Measurements from ENCODE around the gene FANCC.

Gene FANCC

GRCh38 chr9:95171001-95171400, 146.5 kb downstream of the FANCC start:
- Histone ChIP-seq H3K4me1 (ENCODE audit: control insufficient read depth in 5 of 5, insufficient read depth in 5 of 5, low read length in 5 of 5) (peaks cover 0 to 6% (median 0%) of the 10 kb centered on the region in 5 donors), H3K9me3 (ENCODE audit: control insufficient read depth in 5 of 5, low read length in 5 of 5) (no peaks in the 10 kb centered on the region), H3K27ac (ENCODE audit: low read depth, low read length) (no peak overlapping the region), H3K9ac (ENCODE audit: low read length in 5 of 5) (no peak overlapping the region), H3K36me3 (ENCODE audit: control insufficient read depth in 5 of 5, insufficient read depth in 5 of 5, low read length in 5 of 5) (no peaks in the 10 kb centered on the region), H3K27me3 (ENCODE audit: control insufficient read depth in 5 of 5, insufficient read depth in 4 of 5, low read length in 5 of 5) (no peaks in the 10 kb centered on the region), H3K4me3 (ENCODE audit: low read depth in 1 of 5, low read length in 5 of 5) (no peak overlapping the region)

- H3K27ac ChIP-seq (ENCODE audit: low read depth, low read length): no peak overlapping the region
- peaks cover 0 to 2% (median 0%) of the 10 kb centered on the region in 5 donors for H3K9me3 ChIP-seq (ENCODE audit: control insufficient read depth in 5 of 5, low read length in 5 of 5)
- H3K27me3 ChIP-seq (ENCODE audit: control insufficient read depth in 5 of 5, insufficient read depth in 4 of 5, low read length in 5 of 5): no peaks in the 10 kb centered on the region
- no peak overlapping the region for H3K9ac ChIP-seq (ENCODE audit: low read length in 5 of 5)
- H3K4me1 ChIP-seq (ENCODE audit: control insufficient read depth in 5 of 5, insufficient read depth in 5 of 5, low read length in 5 of 5): peaks cover 0 to 6% (median 5%) of the 10 kb centered on the region in 5 donors
- no peaks in the 10 kb centered on the region for H3K36me3 ChIP-seq (ENCODE audit: control insufficient read depth in 5 of 5, insufficient read depth in 5 of 5, low read length in 5 of 5)
- no peak overlapping the region for H3K4me3 ChIP-seq (ENCODE audit: low read depth in 1 of 5, low read length in 5 of 5)
Observed at GRCh38 chr9:95167998-95168397, 149.5 kb downstream of the FANCC start.

DNA sequence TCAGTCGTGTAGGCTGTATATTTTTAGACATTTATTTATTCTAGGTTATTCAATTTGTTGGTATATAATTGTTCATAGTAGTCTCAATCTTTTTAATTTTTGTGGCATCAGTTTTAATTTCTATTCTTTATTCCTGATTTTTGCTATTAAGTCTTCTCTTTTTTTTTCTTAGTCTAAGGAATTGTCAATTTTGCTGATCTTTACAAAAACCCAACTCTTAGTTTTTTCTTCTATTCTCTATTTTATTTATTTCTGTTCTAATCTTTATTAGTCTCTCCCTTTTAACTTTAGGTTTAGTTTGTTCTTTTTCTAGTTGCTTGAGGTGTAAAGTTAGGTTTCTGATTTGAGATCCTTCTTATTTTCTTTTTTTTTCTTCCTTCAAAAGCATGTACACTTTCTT, 152.5 kb downstream of the FANCC start:
- Histone ChIP-seq H3K27ac (ENCODE audit: low read depth, low read length) (no peak overlapping the region), H3K9me3 (ENCODE audit: control insufficient read depth in 5 of 5, low read length in 5 of 5) (peaks cover 0 to 2% (median 0%) of the 10 kb centered on the region in 5 donors), H3K4me1 (ENCODE audit: control insufficient read depth in 5 of 5, insufficient read depth in 5 of 5, low read length in 5 of 5) (peaks cover 0 to 6% (median 0%) of the 10 kb centered on the region in 5 donors), H3K4me3 (ENCODE audit: low read depth in 1 of 5, low read length in 5 of 5) (no peak overlapping the region), H3K27me3 (ENCODE audit: control insufficient read depth in 5 of 5, insufficient read depth in 4 of 5, low read length in 5 of 5) (no peaks in the 10 kb centered on the region), H3K36me3 (ENCODE audit: control insufficient read depth in 5 of 5, insufficient read depth in 5 of 5, low read length in 5 of 5) (no peaks in the 10 kb centered on the region), H3K9ac (ENCODE audit: low read length in 5 of 5) (no peak overlapping the region)

GRCh38 chr9:95157481-95158151, 159.9 kb downstream of the FANCC start:
- H3K27me3 ChIP-seq (ENCODE audit: control insufficient read depth in 5 of 5, insufficient read depth in 4 of 5, low read length in 5 of 5): no peaks in the 10 kb centered on the region
- no peak overlapping the region for H3K4me3 ChIP-seq (ENCODE audit: low read depth in 1 of 5, low read length in 5 of 5)
- H3K9me3 ChIP-seq (ENCODE audit: control insufficient read depth in 5 of 5, low read length in 5 of 5): no peaks in the 10 kb centered on the region
- no peak overlapping the region for H3K9ac ChIP-seq (ENCODE audit: low read length in 5 of 5)
- no peak overlapping the region for H3K27ac ChIP-seq (ENCODE audit: low read depth, low read length)
- H3K36me3 ChIP-seq (ENCODE audit: control insufficient read depth in 5 of 5, insufficient read depth in 5 of 5, low read length in 5 of 5): no peaks in the 10 kb centered on the region
- peaks cover 0 to 11% (median 10%) of the 10 kb centered on the region in 5 donors for H3K4me1 ChIP-seq (ENCODE audit: control insufficient read depth in 5 of 5, insufficient read depth in 5 of 5, low read length in 5 of 5)

- no peak overlapping the region for H3K4me3 ChIP-seq (ENCODE audit: low read depth in 1 of 5, low read length in 5 of 5)
- no peak overlapping the region for H3K27ac ChIP-seq (ENCODE audit: low read depth, low read length)
- no peaks in the 10 kb centered on the region for H3K36me3 ChIP-seq (ENCODE audit: control insufficient read depth in 5 of 5, insufficient read depth in 5 of 5, low read length in 5 of 5)
- no peaks in the 10 kb centered on the region for H3K27me3 ChIP-seq (ENCODE audit: control insufficient read depth in 5 of 5, insufficient read depth in 4 of 5, low read length in 5 of 5)
- peaks cover 0 to 11% (median 10%) of the 10 kb centered on the region in 5 donors for H3K4me1 ChIP-seq (ENCODE audit: control insufficient read depth in 5 of 5, insufficient read depth in 5 of 5, low read length in 5 of 5)
- H3K9me3 ChIP-seq (ENCODE audit: control insufficient read depth in 5 of 5, low read length in 5 of 5): no peaks in the 10 kb centered on the region
- H3K9ac ChIP-seq (ENCODE audit: low read length in 5 of 5): no peak overlapping the region
Observed at GRCh38 chr9:95156074-95156473, 161.4 kb downstream of the FANCC start.

DNA sequence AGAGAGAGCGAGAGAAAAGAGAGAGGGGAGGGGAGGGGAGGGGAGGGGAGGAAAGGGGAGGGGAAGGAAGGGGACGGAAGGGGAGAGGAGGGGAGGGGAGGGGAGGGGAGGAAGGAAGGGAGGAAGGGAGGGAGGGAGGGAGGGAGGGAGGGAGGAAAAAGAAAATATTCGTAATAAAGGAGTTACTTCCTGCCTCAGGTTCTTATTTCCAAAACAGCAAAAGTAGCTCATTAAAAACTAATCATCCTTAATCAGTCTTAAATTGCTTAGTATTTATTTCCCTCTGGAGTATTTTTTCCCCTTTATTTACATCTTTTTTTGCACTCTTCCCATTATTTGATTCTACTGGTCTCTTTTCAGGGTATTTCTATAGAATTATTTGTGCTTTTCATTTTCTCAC, 162.3 kb downstream of the FANCC start:
- no peaks in the 10 kb centered on the region for H3K9me3 ChIP-seq (ENCODE audit: control insufficient read depth in 5 of 5, low read length in 5 of 5)
- H3K27ac ChIP-seq (ENCODE audit: low read depth, low read length): no peak overlapping the region
- no peaks in the 10 kb centered on the region for H3K36me3 ChIP-seq (ENCODE audit: control insufficient read depth in 5 of 5, insufficient read depth in 5 of 5, low read length in 5 of 5)

GRCh38 chr9:95150903-95151302, 166.6 kb downstream of the FANCC start:
- no peak overlapping the region for H3K9ac ChIP-seq (ENCODE audit: low read length in 5 of 5)
- no peaks in the 10 kb centered on the region for H3K4me1 ChIP-seq (ENCODE audit: control insufficient read depth in 5 of 5, insufficient read depth in 5 of 5, low read length in 5 of 5)
- no peaks in the 10 kb centered on the region for H3K9me3 ChIP-seq (ENCODE audit: control insufficient read depth in 5 of 5, low read length in 5 of 5)
- H3K4me3 ChIP-seq (ENCODE audit: low read depth in 1 of 5, low read length in 5 of 5): no peak overlapping the region
- H3K36me3 ChIP-seq (ENCODE audit: control insufficient read depth in 5 of 5, insufficient read depth in 5 of 5, low read length in 5 of 5): no peaks in the 10 kb centered on the region
- no peak overlapping the region for H3K27ac ChIP-seq (ENCODE audit: low read depth, low read length)
- no peaks in the 10 kb centered on the region for H3K27me3 ChIP-seq (ENCODE audit: control insufficient read depth in 5 of 5, insufficient read depth in 4 of 5, low read length in 5 of 5)

More for the DNA sequence above, 162.3 kb downstream of the FANCC start:
- H3K4me3 ChIP-seq (ENCODE audit: low read depth in 1 of 5, low read length in 5 of 5): no peak overlapping the region
- H3K4me1 ChIP-seq (ENCODE audit: control insufficient read depth in 5 of 5, insufficient read depth in 5 of 5, low read length in 5 of 5): peaks cover 0 to 11% (median 10%) of the 10 kb centered on the region in 5 donors
- H3K9ac ChIP-seq (ENCODE audit: low read length in 5 of 5): no peak overlapping the region
- H3K27me3 ChIP-seq (ENCODE audit: control insufficient read depth in 5 of 5, insufficient read depth in 4 of 5, low read length in 5 of 5): no peaks in the 10 kb centered on the region

DNA sequence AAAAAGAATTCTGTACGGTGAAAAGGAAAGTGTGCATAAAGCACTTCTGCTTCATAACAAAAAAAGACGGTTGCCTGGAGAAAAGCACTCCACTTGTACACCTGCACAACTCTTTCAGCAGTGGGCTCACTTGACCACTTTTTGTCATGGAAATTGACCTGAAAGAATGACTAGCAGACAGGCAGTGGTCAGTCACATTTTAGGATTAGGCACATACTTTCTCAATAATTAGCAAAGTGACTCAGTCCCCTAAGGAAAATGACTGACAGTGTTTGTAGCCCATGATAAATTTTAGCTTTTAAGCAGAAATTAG, 169.3 kb downstream of the FANCC start:
- no peak overlapping the region for H3K27ac ChIP-seq (ENCODE audit: low read depth, low read length)
- H3K9ac ChIP-seq (ENCODE audit: low read length in 5 of 5): no peak overlapping the region
- H3K4me1 ChIP-seq (ENCODE audit: control insufficient read depth in 5 of 5, insufficient read depth in 5 of 5, low read length in 5 of 5): peaks cover 0 to 17% (median 8%) of the 10 kb centered on the region in 5 donors
- no peaks in the 10 kb centered on the region for H3K27me3 ChIP-seq (ENCODE audit: control insufficient read depth in 5 of 5, insufficient read depth in 4 of 5, low read length in 5 of 5)
- no peak overlapping the region for H3K4me3 ChIP-seq (ENCODE audit: low read depth in 1 of 5, low read length in 5 of 5)
- H3K9me3 ChIP-seq (ENCODE audit: control insufficient read depth in 5 of 5, low read length in 5 of 5): no peaks in the 10 kb centered on the region
- no peaks in the 10 kb centered on the region for H3K36me3 ChIP-seq (ENCODE audit: control insufficient read depth in 5 of 5, insufficient read depth in 5 of 5, low read length in 5 of 5)

DNA sequence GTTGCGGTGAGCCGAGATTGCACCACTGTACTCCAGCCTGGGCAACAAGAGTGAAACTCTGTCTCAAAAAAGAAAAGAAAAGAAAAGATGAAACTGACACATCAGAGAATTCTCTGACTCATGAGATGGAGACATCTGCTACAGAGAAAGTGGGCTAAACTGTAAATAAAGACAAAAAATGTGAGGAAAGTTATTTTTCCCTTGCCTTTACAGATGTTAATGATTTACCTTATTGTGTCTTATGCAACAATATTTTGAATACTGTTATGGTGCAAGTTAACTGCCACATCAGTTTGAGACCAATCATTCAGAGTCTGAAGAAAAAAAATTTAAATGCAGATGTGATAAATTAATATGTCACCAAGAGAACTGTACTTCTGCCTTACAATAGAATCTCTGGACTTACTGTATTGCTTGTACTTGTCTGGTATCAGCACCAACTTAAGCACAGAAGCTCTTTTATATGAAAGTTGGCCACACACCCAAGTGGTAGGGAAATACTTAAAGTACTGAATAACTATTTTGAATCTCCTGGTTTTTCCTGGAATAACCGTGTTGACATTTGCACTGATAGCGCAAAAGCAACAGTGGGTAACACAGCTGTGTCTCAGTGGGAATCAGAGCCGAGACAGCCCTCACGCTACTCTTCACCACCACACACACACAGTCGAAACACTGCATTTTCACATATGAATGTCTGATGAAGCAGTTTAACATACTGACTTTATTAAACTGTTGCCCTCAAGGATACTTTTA, 169.9 kb downstream of the FANCC start:
- no peak overlapping the region for H3K4me3 ChIP-seq (ENCODE audit: low read depth in 1 of 5, low read length in 5 of 5)
- no peaks in the 10 kb centered on the region for H3K9me3 ChIP-seq (ENCODE audit: control insufficient read depth in 5 of 5, low read length in 5 of 5)
- no peaks in the 10 kb centered on the region for H3K36me3 ChIP-seq (ENCODE audit: control insufficient read depth in 5 of 5, insufficient read depth in 5 of 5, low read length in 5 of 5)
- no peak overlapping the region for H3K9ac ChIP-seq (ENCODE audit: low read length in 5 of 5)
- no peak overlapping the region for H3K27ac ChIP-seq (ENCODE audit: low read depth, low read length)
- H3K27me3 ChIP-seq (ENCODE audit: control insufficient read depth in 5 of 5, insufficient read depth in 4 of 5, low read length in 5 of 5): no peaks in the 10 kb centered on the region
- peaks cover 0 to 21% (median 10%) of the 10 kb centered on the region in 5 donors for H3K4me1 ChIP-seq (ENCODE audit: control insufficient read depth in 5 of 5, insufficient read depth in 5 of 5, low read length in 5 of 5)
